Glutamatergic neuron (in vitro differentiated cells): ENCODE data around the gene STXBP5L. TPM values are rescaled to one million over a fixed set of nuclear protein-coding genes. Genes with fewer than 3 reads are reported as not detected.
A peak's percentile ranks its signal among the peaks of the same experiment; 100 is the strongest.

ENCODE experiments used
- DNase-seq: peaks from one replicate; pipeline ENCODE4 v3.0.0; 2022
- H3K27ac Mint-ChIP-seq: one replicate; pipeline ENCODE4 v1.8.0; 2020; ENCODE audit warnings: mild to moderate bottlenecking, mixed read lengths, inconsistent platforms; ENCODE audit not compliant: unreplicated experiment
- H3K27me3 Mint-ChIP-seq: one replicate; pipeline ENCODE4 v1.8.0; 2020; ENCODE audit warnings: mild to moderate bottlenecking, moderate library complexity, mixed read lengths, inconsistent platforms; ENCODE audit not compliant: unreplicated experiment
- H3K36me3 Mint-ChIP-seq: one replicate; pipeline ENCODE4 v1.8.0; 2020; ENCODE audit warnings: mild to moderate bottlenecking, mixed read lengths, inconsistent platforms; ENCODE audit not compliant: unreplicated experiment
- H3K4me1 Mint-ChIP-seq: one replicate; pipeline ENCODE4 v1.8.0; 2020; ENCODE audit warnings: mild to moderate bottlenecking, low read depth, mixed read lengths, inconsistent platforms; ENCODE audit not compliant: unreplicated experiment
- H3K4me3 Mint-ChIP-seq: one replicate; pipeline ENCODE4 v1.8.0; 2020; ENCODE audit warnings: mild to moderate bottlenecking, mixed read lengths, inconsistent platforms; ENCODE audit not compliant: unreplicated experiment
- H3K9me3 Mint-ChIP-seq: one replicate; pipeline ENCODE4 v1.8.0; 2020; ENCODE audit warnings: mild to moderate bottlenecking, moderate library complexity, mixed read lengths, inconsistent platforms; ENCODE audit not compliant: unreplicated experiment
- CTCF ChIP-seq: fragments of 200-600 bp; sonication (generic); IDR thresholded peaks from one replicate; pipeline ENCODE4 v1.5.0; 2021; ENCODE audit not compliant: partially characterized antibody, unreplicated experiment
- total RNA-seq: library from RNA; stranded (reverse); fragmentation: NEBNext Ultra II Directional; extraction: Animal tissue kit (Norgen Biotek cat#: 25700); gene quantifications from one replicate; pipeline ENCODE4 v1.2.1, GENCODE V29; 2021; ENCODE audit not compliant: unreplicated experiment

STXBP5L gene
- total RNA-seq, 1 donor from 2014 or later: 54.7 TPM

- Mint-ChIP-seq H3K36me3 (peaks cover 8% of the 10 kb centered on the region), H3K27ac (peak overlapping the region; percentile 3), H3K9me3 (peaks cover 11% of the 10 kb centered on the region), H3K27me3 (peaks cover 12% of the 10 kb centered on the region), H3K4me3 (peak overlapping the region; percentile 90), H3K4me1 (peaks cover 17% of the 10 kb centered on the region)
- DNase-seq: no peak
- no peak for TF ChIP-seq CTCF
Observed at GRCh38 chr3:120907659-120908029, 361 bp upstream of the STXBP5L start.

- Mint-ChIP-seq H3K27ac (peak overlapping the region; percentile 98), H3K4me1 (peaks cover 23% of the 10 kb centered on the region), H3K4me3 (peak overlapping the region; percentile 97), H3K36me3 (no peaks in the 10 kb centered on the region), H3K9me3 (peaks cover 11% of the 10 kb centered on the region), H3K27me3 (peaks cover 10% of the 10 kb centered on the region)
- DNase-seq: no peak
- no peak for TF ChIP-seq CTCF
Observed at GRCh38 chr3:120908795-120909601, 993 bp downstream of the STXBP5L start.

- Mint-ChIP-seq H3K27me3 (peaks cover 10% of the 10 kb centered on the region), H3K27ac (peak overlapping the region; percentile 98), H3K36me3 (no peaks in the 10 kb centered on the region), H3K9me3 (peaks cover 11% of the 10 kb centered on the region), H3K4me3 (peak overlapping the region; percentile 97), H3K4me1 (peaks cover 23% of the 10 kb centered on the region)
- TF ChIP-seq CTCF: no peak
- peak; percentile 33 for DNase-seq
Observed at GRCh38 chr3:120909602-120909878, 1.5 kb downstream of the STXBP5L start.

- H3K9me3 Mint-ChIP-seq: peaks cover 2% of the 10 kb centered on the region
- H3K4me1 Mint-ChIP-seq: no peaks in the 10 kb centered on the region
- no peak for TF ChIP-seq CTCF
- H3K27me3 Mint-ChIP-seq: no peaks in the 10 kb centered on the region
- H3K27ac Mint-ChIP-seq: no peak overlapping the region
- peaks cover 33% of the 10 kb centered on the region for H3K36me3 Mint-ChIP-seq
- H3K4me3 Mint-ChIP-seq: no peak overlapping the region
- DNase-seq: no peak
Observed at GRCh38 chr3:120926146-120926545, 18.1 kb downstream of the STXBP5L start.

GRCh38 chr3:120928991-120929390 lies 21.0 kb downstream of the STXBP5L start:
- H3K36me3 Mint-ChIP-seq: peaks cover 28% of the 10 kb centered on the region
- no peak overlapping the region for H3K4me3 Mint-ChIP-seq
- DNase-seq: no peak
- peaks cover 2% of the 10 kb centered on the region for H3K9me3 Mint-ChIP-seq
- no peak overlapping the region for H3K27ac Mint-ChIP-seq
- no peak for TF ChIP-seq CTCF
- no peaks in the 10 kb centered on the region for H3K4me1 Mint-ChIP-seq
- no peaks in the 10 kb centered on the region for H3K27me3 Mint-ChIP-seq
